Upper lobe of left lung (tissue), 6 donors: ENCODE results near the gene CYP51A1. TPM values are rescaled to one million over a fixed set of nuclear protein-coding genes. Genes with fewer than 3 reads are reported as not detected.
"Not testable (repeated sequence)": the region's sequence is repeated elsewhere in the genome, so short reads cannot be mapped to it uniquely, and the experiment has no call there.

Experiments
- ATAC-seq, 2 donors: fragments of 200-7000 bp; cut with Tn5 transposase; one replicate each; pipeline ENCODE4 v1.9.1; 2022; ENCODE audit warnings: mild to moderate bottlenecking in 2 of 2, moderate library complexity in 2 of 2; ENCODE audit not compliant: low FRiP score in 2 of 2
- DNase-seq, 2 donors: peaks; one replicate each; pipeline ENCODE4 v3.0.0-alpha.2; 2019 to 2020
- H3K27ac ChIP-seq, 4 donors: fragments of 200-600 bp; sonication (generic); one replicate each; pipeline ENCODE4 v1.5.1; 2016 to 2019
- H3K27me3 ChIP-seq, 4 donors: fragments of 200-600 bp; sonication (generic); one replicate each; pipeline ENCODE4 v1.5.1; 2017 to 2019
- H3K36me3 ChIP-seq, 4 donors: fragments of 200-600 bp; sonication (generic); one replicate each; pipeline ENCODE4 v1.5.1; 2016 to 2019
- H3K4me1 ChIP-seq, 4 donors: fragments of 200-600 bp; sonication (generic); one replicate each; pipeline ENCODE4 v1.5.1; 2018 to 2019
- H3K4me3 ChIP-seq, 4 donors: fragments of 200-600 bp; sonication (generic); one replicate each; pipeline ENCODE4 v1.5.1; 2017 to 2019; ENCODE audit warnings: mild to moderate bottlenecking in 2 of 4, moderate library complexity in 1 of 4
- H3K9me3 ChIP-seq, 4 donors: fragments of 200-600 bp; sonication (generic); one replicate each; pipeline ENCODE4 v1.5.1; 2018 to 2019
- CTCF ChIP-seq, 6 experiments: fragments of 450-650 bp in 4 of 6; fragments of 200-600 bp in 2 of 6; sonication (generic) in 2 of 6; IDR thresholded peaks; one replicate each; pipeline ENCODE4 v1.5.1; 2016 to 2019; ENCODE audit warnings: antibody characterized with exemption in 6 of 6
- EP300 ChIP-seq, 4 donors: sonication (generic); formaldehyde crosslinking; IDR thresholded peaks; one replicate each; pipeline ENCODE4 v1.5.1; 2017; ENCODE audit warnings: antibody characterized with exemption in 4 of 4, control low read depth in 2 of 4
- POLR2A ChIP-seq, 4 donors: fragments of 450-650 bp; IDR thresholded peaks; one replicate each; pipeline ENCODE4 v1.5.1; 2016 to 2017; ENCODE audit warnings: antibody characterized with exemption in 4 of 4, mild to moderate bottlenecking in 2 of 4
- POLR2AphosphoS5 ChIP-seq, 2 donors: sonication (generic); formaldehyde crosslinking; IDR thresholded peaks; one replicate each; pipeline ENCODE4 v1.5.1; 2017; ENCODE audit warnings: antibody characterized with exemption in 2 of 2
- WGBS, 2 donors: methylation state at CpG; one replicate each; pipeline ENCODE4 v1.1.5; 2017 to 2018; 5-methylcytosine and 5-hydroxymethylcytosine counted together
- total RNA-seq, 6 donors: library from RNA; depleted of rRNA in 4 of 6; stranded (reverse); fragments of >200 nt in 4 of 6; gene quantifications; one replicate each; pipeline versions ENCODE4 v1.1.0 to v1.2.1, GENCODE V29; 2016 to 2021
- donor health status: DM: no; HTN: no; CAD: no; lungs with moderate emphysema.
- donor health status: DM: no; HTN: yes; CAD: no; lungs with severe emphysema.

The CYP51A1 gene
- total RNA-seq, 6 donors from 2014 or later, result 26.2 to 213 (median 148) TPM

DNA sequence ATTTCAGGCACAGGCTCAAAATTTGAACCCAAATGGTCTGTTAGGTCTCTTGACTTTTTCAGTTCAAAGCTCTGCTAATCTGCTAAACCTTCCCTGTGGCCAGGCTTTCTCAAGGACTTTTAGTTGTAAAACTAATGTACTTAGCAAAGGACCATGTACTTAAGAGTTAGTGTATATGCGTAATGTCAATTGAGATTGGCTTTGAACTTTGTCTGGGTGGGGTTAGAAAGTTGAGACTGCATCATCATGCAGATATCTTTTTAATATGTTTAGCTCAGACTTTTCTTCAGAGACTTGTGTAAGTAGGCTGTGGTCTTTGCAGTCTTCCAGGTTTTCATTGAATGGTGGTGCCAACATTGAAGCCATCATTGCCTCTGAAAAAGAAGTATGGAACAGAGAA lies 33.7 kb downstream of the CYP51A1 start:
- Histone ChIP-seq H3K9me3 (no peaks in the 10 kb centered on the region), H3K27ac (no peak overlapping the region), H3K27me3 (no peaks in the 10 kb centered on the region), H3K4me3 (no peak overlapping the region), H3K4me1 (no peaks in the 10 kb centered on the region), H3K36me3 (peaks cover 26 to 95% (median 58%) of the 10 kb centered on the region in 4 donors)
- WGBS, 2 donors, result 100% methylated on average over 1 of the region's 1 CpG
- ATAC-seq (no peak), DNase-seq (no peak)
- TF ChIP-seq POLR2A (IDR thresholded peaks at IDR 0.05) (no peak), EP300 (IDR thresholded peaks at IDR 0.05) (no peak), POLR2AphosphoS5 (IDR thresholded peaks at IDR 0.05) (no peak), CTCF (IDR thresholded peaks at IDR 0.05) (no peak)

DNA sequence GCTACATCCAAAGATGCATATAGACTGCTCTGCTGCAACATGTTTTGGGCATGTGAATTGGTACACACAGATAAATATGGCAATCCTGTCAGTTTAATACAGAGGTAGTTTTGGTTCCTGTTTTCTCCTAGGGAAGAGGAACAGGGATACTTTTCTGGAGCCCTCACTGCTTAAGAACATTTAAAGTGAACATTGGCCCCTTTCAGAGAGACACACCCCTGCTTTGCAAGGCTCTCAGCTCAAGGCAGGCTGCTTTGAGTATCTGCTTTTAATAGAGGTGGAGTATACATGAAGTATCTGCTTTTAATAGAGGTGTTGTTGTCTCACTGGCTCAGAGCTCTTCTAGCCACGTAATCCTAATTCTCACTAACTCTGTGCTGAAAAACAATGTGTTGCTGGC lies 38.9 kb downstream of the CYP51A1 start:
- ATAC-seq, result peak in 1 of 2 donors; percentile 31
- TF ChIP-seq CTCF (IDR thresholded peaks at IDR 0.05) (no peak), POLR2AphosphoS5 (IDR thresholded peaks at IDR 0.05) (no peak)
- H3K9me3 ChIP-seq, result no peaks in the 10 kb centered on the region
- H3K4me1 ChIP-seq, result no peaks in the 10 kb centered on the region
- DNase-seq, result peak in 1 of 2 donors; percentile 24
- H3K27ac ChIP-seq, result no peak overlapping the region
- no peaks in the 10 kb centered on the region for H3K27me3 ChIP-seq
- H3K36me3 ChIP-seq, result peaks cover 18 to 89% (median 49%) of the 10 kb centered on the region in 4 donors
- 59 to 75% methylated on average over 1 of the region's 1 CpG for WGBS, 2 donors
- no peak overlapping the region for H3K4me3 ChIP-seq

- Histone ChIP-seq H3K4me1 (no peaks in the 10 kb centered on the region), H3K4me3 (no peak overlapping the region), H3K27me3 (no peaks in the 10 kb centered on the region), H3K27ac (no peak overlapping the region), H3K9me3 (no peaks in the 10 kb centered on the region), H3K36me3 (peaks cover 11 to 89% (median 35%) of the 10 kb centered on the region in 4 donors)
- DNase-seq (no peak), ATAC-seq (no peak)
- WGBS, 2 donors, result 93 to 94% methylated on average over 1 of the region's 1 CpG
- TF ChIP-seq CTCF (IDR thresholded peaks at IDR 0.05) (no peak), POLR2A (IDR thresholded peaks at IDR 0.05) (no peak), POLR2AphosphoS5 (IDR thresholded peaks at IDR 0.05) (no peak), EP300 (IDR thresholded peaks at IDR 0.05) (no peak)
These were observed 42.1 kb downstream of the CYP51A1 start for GRCh38 chr7:92092210-92092609.

- TF ChIP-seq POLR2AphosphoS5 (IDR thresholded peaks at IDR 0.05) (no peak), EP300 (IDR thresholded peaks at IDR 0.05) (no peak), CTCF (IDR thresholded peaks at IDR 0.05) (no peak), POLR2A (IDR thresholded peaks at IDR 0.05) (no peak)
- WGBS, 2 donors, result 100% methylated on average over 1 of the region's 1 CpG
- Histone ChIP-seq H3K9me3 (no peaks in the 10 kb centered on the region), H3K27ac (no peak overlapping the region), H3K36me3 (peaks cover 25 to 91% (median 50%) of the 10 kb centered on the region in 4 donors), H3K27me3 (no peaks in the 10 kb centered on the region), H3K4me1 (no peaks in the 10 kb centered on the region), H3K4me3 (no peak overlapping the region)
- DNase-seq, result no peak
- no peak for ATAC-seq
These were observed 46.0 kb downstream of the CYP51A1 start for GRCh38 chr7:92088266-92088665.

DNA sequence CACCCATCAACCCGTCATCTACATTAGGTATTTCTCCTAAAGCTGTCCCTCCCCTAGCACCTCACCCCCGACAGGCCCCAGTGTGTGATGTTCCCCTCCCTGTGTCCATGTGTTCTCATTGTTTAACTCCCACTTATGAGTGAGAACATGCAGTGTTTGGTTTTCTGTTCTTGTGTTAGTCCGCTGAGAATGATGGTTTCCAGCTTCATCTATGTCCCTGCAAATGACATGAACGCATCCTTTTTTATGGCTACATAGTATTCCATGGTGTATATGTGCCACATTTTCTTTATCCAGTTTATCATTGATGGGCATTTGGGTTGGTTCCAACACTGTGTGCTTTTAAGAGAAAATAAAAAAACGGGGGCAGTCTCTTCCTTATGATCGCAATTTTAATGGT lies 50.4 kb downstream of the CYP51A1 start:
- H3K27me3 ChIP-seq, H3K4me3 ChIP-seq, H3K27ac ChIP-seq, DNase-seq, ATAC-seq, H3K9me3 ChIP-seq, H3K4me1 ChIP-seq: not testable (repeated sequence)
- 96 to 97% methylated on average over 6 of the region's 6 CpGs for WGBS, 2 donors
- H3K36me3 ChIP-seq, result peaks cover 21 to 97% (median 36%) of the 10 kb centered on the region in 4 donors
